ENCODE results near the gene SLC10A3.

DNA sequence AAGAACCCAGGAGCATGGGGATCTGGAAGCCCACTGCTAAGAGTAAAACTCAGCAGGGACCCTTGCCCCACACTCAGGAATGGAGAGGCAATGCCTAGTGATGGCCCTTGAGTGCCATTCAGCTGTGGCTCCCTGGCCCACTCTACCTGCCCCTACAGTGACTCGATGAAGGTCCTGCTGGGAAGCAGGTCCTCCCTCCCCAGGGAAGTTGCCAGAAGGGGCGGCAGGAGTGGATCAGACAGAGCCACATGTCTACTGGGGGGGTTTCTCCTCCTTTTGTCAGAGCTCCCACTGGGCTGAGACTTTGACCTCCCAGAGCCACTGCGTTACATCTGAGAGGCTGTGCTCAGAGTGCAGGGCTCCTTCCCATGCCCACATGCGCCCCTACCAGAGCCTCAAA lies 1.2 kb downstream of the SLC10A3 start:
- TF ChIP-seq POLR2AphosphoS5 (IDR thresholded peaks at IDR 0.05; ENCODE audit: borderline replicate concordance, low read depth, low read length) (no peak), EZH2 (IDR thresholded peaks at IDR 0.05) (no peak), FOXP2 (optimal IDR thresholded peaks at IDR 0.05; ENCODE audit: control extremely low read depth, extremely low read length, insufficient read depth) (no peak)

Data from SK-N-MC (cell line).